IMR-90 (cell line): ENCODE measurements around the gene CEP170B.

Source experiments
- BHLHE40 ChIP-seq: fragments of 150-350 bp; IDR thresholded peaks from 2 replicates; pipeline ENCODE4 v1.6.1; 2016; ENCODE audit warnings: mild to moderate bottlenecking, low read depth, low read length
- CEBPB ChIP-seq: IDR thresholded peaks from 2 replicates; pipeline ENCODE4 v1.6.1; 2012; ENCODE audit warnings: low read depth, low read length, improper control_type of control experiment
- CTCF ChIP-seq: conservative IDR thresholded peaks from 2 replicates; pipeline ENCODE4 v1.5.1; 2012; ENCODE audit warnings: mild to moderate bottlenecking, low read depth, low read length, improper control_type of control experiment
- FOS ChIP-seq: fragments of 150-350 bp; IDR thresholded peaks from 2 replicates; pipeline ENCODE4 v1.6.1; 2016; ENCODE audit warnings: low read depth, low read length
- MAFK ChIP-seq: IDR thresholded peaks from 2 replicates; pipeline ENCODE4 v1.6.1; 2012; ENCODE audit warnings: low read depth, low read length, improper control_type of control experiment
- POLR2A ChIP-seq: IDR thresholded peaks from 2 replicates; pipeline ENCODE4 v1.6.1; 2012; ENCODE audit warnings: mild to moderate bottlenecking, low read depth, low read length
- RAD21 ChIP-seq: IDR thresholded peaks from 2 replicates; pipeline ENCODE4 v1.6.1; 2012; ENCODE audit warnings: low read length, improper control_type of control experiment
- RFX5 ChIP-seq: IDR thresholded peaks from 2 replicates; pipeline ENCODE4 v1.8.0; 2012; ENCODE audit warnings: low read depth, mild to moderate bottlenecking, low read length, moderate library complexity

DNA sequence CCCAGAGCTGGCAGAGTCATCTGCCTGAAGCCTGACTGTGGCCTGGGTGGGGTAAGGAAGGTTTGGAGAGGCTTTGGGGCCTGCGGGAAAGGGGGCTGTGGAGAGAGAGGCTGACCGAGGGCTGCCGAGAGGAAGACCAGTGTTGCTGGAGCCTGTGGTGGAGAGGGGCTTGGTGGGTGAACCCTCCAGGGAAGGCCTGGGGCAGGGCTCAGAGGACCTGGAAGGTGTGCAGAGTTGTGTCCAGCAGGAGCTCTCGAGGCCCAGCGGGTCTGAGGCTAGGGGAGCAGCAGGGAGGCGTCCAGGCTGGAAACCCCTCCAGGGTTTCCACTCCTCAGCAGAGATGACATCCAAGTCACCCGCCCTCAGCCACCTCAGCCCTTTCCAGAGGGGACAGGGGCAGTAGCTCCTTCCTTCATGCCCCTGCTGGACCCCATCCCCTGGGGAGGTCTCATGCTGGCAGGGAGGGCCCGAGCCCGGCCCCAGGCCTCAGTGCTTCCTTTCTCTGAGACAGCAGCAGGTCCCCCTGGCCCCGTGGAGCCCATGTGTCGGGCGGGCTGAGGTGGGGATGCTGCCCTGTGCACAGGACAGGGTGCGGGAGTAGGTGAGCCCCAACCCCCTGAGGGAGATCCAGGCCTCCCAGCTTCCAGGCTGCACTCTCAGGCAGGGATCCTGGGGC is 8.4 kb downstream of the CEP170B start:
- no peak for TF ChIP-seq CTCF
- TF ChIP-seq BHLHE40: no peak
- TF ChIP-seq POLR2A: no peak
- TF ChIP-seq CEBPB: no peak
- TF ChIP-seq FOS: no peak
- no peak for TF ChIP-seq RAD21
- no peak for TF ChIP-seq RFX5
- TF ChIP-seq MAFK: no peak
